ENCODE data around the gene SLC38A1. TPM values are rescaled to one million over a fixed set of nuclear protein-coding genes. Genes with fewer than 3 reads are reported as not detected.
"Not testable (repeated sequence)": the region's sequence is repeated elsewhere in the genome, so short reads cannot be mapped to it uniquely, and the experiment has no call there.

SLC38A1 gene
- 92.0 and 157 TPM in 2 replicates for total RNA-seq

DNA sequence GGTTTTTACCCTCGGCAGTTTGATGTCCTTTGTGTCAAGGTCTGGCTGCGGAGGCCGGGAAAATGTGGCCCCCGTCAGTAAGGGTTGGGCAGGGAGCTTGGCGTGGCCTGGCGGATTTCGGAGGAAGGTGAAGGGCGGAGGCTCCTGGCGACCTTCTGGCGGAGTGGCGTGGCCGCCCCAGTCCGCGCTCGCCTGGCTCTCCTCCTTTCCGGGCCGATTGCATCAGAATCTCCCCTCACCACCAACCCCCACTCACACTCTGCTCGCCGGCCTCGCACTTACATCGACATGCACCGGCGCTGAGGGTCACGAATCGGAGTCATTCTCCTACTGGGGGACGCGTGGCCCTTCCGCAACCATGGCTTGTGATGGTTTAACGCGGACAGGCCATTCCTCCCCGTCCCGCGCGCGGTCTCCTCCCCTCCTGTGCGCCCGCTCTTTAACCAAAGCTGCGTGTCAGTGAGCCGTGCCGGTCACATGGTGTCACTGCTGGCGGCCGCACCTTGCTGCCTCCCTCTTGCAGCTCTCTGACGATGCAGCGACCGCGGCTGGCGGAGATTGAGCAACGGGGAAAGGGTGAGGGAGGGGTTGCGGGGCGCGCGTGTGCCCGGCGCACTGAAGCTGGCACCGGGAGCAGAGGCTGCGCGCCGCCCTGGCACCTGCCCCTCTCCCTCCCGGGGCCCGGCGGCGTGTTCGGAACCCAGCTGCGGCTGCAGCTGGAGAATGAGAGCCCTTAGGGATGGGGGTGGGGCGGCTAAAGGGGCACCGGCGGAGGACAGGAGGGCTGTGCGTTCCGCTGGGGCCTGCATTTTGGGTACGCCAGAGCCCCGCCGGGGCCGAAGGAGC is at the start of gene SLC38A1:
TSS of gene SLC38A1 (minus strand) at position 461 of the 846 bp plus-strand sequence. CDS start 29,243 bp downstream, outside the sequence.
- peak; percentile 80 to 93 for DNase-seq (ENCODE audit: low read depth in 2 of 2)

DNA sequence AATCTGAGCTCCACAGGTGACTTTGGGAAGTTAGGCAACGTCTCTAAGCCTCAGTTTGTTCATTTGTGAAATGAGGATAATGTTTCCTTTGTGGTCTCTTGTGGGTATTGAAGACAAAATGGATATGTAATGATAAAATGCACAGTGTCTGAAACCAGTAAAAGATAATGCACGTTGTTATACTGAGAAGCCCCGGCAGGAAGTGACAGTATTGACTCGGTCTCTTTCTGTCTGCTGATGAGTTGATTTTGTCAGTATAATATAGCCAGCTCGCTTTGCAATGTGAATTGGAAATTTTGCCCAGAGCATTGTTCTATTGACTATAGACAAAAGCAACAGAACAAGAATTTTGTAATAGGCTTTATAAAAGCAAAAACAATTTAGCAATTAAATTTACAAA is 49.2 kb upstream of the SLC38A1 start:
- no peak for DNase-seq (ENCODE audit: low read depth in 2 of 2)

DNA sequence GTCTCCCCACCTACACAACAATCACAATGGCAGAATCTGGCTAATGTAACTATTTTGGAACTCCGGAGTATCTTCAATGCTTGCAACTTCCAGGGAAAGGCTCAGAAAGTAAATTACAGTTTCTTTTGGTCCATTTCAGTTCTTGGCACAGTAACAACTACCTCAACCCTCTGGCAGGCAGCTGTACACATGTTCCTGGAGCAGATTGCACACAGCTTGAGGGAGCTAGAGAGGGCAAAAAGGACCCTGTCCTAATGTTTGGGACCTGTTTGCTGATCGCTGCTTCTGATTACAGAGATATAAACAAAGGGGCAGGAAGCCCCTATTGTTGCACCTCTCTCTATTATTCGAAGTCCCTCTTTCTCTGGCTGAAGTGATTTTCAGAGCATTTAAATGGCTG is 35.2 kb upstream of the SLC38A1 start:
- DNase-seq (ENCODE audit: low read depth in 2 of 2) = peak in 1 of 2 donors; percentile 9

DNA sequence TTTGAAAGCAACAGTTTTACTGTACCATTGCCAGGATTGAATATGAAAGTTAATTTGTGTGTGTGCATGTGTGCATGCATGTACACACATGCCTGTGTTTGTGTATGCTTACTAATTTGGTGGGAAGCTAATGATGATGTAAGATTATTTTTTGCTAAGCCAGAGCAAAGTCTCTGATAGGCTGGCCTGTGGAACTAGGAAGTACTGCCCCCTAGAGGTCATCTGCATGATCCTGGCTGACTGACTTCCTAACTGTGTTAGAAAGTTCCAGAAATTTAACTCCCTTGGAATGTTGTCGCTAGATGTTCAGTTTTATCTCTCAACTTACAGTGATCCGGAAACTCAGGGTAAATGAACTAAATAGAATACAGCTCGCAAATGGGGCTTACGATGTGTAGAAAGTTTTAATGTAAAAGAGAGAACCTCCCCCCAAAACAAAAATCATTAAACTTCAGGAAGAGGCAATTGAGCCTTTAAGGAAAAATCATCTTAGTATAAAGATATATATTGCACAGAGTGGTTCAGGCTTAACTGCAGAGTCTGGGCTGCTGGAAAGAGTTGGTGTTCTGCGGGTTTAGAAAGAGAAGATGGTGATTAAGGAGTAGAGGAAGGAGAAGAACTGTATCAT is 34.3 kb upstream of the SLC38A1 start:
- DNase-seq (ENCODE audit: low read depth in 2 of 2) = peak; percentile 61 to 65

DNA sequence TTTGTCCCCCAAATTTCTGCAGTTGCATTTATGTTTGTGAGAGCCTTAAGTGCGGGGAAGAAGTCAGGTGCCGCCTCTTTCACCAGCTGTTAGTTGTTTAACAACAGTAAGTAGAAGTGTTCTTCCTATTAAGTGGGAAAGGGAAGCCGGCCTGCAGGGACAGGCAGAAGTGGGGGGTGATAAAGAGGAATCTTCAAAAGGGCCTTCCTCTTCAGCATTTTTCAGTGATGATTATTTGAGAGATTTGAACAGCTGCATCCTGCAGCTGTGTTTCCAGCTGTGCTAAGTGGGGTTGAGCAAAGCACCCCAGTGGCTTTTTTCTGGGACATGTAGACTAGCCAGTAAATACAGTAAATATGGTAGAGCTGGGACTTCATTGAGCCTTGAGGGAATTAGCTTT is 32.1 kb upstream of the SLC38A1 start:
- DNase-seq (ENCODE audit: low read depth in 2 of 2) = peak; percentile 9 to 58

DNA sequence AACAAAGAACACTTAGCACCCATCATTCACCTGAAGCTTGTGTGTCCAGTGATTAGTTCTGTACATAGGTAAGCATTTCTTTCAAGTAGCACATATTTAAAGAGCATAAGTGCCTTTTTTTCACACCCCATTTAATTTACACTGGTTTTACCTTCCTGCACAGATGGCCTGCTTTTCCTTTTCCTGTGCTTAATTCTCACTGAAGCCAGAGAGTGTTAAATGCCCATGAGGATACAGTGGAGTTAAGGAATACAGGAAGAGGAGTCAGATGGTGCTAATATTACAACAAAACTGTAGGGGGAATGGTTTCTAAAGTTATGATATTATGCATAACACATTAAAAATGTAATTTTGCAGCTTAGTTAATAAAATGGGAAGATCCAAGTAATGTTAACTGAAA is 31.0 kb upstream of the SLC38A1 start:
- peak; percentile 47 to 59 for DNase-seq (ENCODE audit: low read depth in 2 of 2)

DNA sequence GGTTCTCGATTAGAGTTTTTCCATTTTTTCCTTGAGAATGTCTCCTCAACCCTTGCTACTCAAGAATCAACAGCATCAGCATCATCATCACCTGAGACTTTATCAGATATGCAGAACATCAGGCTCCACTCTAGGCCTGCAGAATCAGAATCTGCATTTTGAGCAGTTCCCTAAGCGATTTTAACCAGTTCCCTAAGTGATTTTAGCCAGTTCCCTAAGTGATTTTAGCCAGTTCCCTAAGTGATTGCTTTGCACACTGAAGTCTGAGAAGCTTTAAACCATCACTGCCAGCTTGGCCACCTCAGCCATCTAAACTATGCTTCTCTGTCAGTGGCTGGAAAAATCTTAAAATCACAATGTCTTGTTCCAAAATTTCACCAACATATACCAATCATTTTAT is 29.4 kb upstream of the SLC38A1 start:
- no peak for DNase-seq (ENCODE audit: low read depth in 2 of 2)

DNA sequence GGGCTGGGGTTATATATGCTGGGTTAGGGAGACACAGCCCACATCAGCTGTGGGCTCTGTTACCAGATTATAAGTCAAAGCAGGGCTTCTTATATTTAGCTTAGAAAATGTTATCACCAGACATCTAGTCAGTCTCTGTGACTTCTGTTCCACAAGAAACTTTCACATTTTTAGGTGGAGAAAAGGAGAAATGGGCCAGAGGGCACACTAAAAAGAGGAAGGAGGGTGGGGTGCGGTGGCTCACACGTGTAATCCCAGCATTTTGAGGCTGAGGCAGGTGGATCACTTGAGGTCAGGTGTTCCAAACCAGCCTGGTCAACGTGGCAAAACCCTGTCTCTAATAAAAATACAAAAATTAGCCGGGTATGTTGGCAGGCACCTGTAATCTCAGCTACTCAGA is 28.0 kb upstream of the SLC38A1 start:
- DNase-seq (ENCODE audit: low read depth in 2 of 2) = no peak

DNA sequence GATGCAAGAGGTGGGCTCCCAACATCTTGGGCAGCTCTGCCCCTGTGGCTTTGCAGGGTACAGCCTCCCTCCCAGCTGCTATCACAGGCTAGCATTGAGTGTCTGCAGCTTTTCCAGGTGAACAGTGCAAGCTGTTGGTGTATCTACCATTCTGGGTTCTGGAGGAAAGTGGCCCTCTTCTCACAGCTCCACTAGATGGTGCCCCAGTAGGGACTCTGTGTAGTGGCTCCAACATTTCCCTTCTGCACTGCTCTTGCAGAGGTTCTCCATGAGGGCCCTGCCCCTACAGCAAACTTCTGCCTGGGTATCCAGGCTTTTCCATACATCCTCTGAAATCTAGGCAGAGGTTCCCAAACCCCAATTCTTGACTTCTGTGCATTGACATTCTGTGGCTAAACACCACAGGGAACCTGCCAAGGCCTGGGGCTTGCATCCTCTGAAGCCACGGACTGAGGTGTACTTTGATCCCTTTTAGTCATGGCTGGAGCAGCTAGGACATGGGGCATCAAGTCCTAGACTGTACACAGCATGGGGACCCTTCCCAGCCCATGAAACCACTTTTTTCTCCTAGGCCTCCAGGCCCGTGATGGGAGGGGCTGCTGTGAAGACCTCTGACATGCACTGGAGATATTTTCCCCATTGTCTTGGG is 24.0 kb upstream of the SLC38A1 start:
- no peak for DNase-seq (ENCODE audit: low read depth in 2 of 2)

DNA sequence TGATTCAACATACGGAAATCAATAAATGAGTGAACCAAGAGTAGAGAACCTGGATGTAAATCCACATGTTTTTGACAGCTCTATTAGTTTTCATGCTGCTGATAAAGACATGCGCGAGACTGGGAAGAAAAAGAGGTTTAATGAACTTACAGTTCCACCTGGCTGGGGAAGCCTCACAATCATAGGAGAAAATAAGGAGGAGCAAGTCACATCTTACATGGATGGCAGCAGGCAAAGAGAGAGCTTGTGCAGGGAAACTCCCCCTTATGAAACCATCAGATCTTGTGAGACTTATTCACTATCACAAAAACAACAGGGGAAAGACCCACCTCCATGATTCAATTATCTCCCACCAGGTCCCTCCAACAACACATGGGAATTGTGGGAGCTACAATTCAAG is 23.1 kb upstream of the SLC38A1 start:
- DNase-seq (ENCODE audit: low read depth in 2 of 2) = not testable (repeated sequence)

DNA sequence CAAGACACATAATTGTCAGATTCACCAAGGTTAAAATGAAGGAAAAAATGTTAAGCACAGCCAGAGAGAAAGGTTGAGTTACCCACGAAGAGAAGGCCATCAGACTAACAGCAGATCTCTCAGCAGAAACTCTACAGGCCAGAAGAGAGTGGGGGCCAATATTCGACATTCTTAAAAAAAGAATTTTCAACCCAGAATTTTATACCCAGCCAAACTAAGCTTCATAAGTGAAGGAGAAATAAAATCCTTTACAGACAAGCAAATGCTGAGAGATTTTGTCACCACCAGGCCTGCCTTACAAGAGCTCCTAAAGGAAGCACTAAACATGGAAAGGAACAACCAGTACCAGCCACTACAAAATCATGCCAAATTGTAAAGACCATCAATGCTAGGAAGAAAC is 16.3 kb upstream of the SLC38A1 start:
- not testable (repeated sequence) for DNase-seq (ENCODE audit: low read depth in 2 of 2)

DNA sequence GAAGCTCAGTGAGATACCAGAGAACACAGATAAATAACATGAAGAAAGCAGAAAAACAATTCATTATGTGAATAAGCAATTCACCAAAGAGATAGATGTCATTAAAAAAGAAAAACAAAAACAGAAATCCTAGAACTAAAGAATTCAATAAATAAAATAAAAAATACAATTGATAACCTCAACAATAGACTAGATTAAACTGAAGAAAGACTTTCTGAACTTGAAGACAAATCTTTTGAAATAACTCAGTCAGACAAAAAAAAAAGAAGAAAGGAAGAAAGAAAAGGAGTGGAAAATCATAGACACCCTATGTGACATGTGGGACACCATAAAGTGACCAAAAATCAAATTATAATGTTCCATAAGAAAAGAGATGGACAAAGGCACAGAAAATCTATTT is 14.0 kb upstream of the SLC38A1 start:
- DNase-seq (ENCODE audit: low read depth in 2 of 2) = no peak

DNA sequence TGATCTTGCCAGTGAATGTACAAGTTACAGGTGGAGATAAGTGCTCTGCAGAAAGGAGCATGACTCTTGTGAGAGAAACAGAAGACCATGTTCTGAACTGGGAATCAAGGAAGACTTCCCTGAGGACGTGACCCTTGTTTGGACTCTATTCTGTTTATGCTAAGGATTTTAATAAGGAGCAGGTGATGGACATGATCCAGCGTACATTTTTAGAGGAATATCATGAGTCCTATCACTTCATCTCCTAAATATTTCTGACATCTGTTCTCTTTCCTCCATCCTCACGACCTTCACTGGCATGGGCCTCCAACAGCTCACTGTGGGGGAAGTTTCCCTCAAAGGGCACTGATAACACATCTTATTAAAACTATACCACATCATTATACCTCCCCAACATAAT is 7.9 kb upstream of the SLC38A1 start:
- DNase-seq (ENCODE audit: low read depth in 2 of 2) = no peak

DNA sequence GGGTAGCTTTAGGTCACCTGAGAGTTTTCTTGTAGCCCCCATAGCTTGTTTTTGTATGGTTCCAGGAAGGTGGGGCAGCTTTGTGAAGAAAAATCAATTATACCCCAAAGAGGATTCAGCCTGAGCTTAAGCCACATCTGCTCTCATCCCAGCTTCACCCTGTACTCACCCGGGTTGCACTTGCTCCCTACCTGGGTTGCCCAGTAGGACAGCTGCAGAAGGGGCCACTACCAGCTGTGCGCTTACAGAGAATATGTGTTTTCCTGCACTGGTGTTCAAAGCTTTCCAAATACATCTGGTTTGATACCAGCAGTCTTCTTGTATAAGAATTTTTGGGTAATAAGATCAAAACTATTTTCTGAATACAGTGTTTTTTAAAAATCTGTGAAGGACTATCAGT is 3.0 kb upstream of the SLC38A1 start:
- DNase-seq (ENCODE audit: low read depth in 2 of 2) = no peak

DNA sequence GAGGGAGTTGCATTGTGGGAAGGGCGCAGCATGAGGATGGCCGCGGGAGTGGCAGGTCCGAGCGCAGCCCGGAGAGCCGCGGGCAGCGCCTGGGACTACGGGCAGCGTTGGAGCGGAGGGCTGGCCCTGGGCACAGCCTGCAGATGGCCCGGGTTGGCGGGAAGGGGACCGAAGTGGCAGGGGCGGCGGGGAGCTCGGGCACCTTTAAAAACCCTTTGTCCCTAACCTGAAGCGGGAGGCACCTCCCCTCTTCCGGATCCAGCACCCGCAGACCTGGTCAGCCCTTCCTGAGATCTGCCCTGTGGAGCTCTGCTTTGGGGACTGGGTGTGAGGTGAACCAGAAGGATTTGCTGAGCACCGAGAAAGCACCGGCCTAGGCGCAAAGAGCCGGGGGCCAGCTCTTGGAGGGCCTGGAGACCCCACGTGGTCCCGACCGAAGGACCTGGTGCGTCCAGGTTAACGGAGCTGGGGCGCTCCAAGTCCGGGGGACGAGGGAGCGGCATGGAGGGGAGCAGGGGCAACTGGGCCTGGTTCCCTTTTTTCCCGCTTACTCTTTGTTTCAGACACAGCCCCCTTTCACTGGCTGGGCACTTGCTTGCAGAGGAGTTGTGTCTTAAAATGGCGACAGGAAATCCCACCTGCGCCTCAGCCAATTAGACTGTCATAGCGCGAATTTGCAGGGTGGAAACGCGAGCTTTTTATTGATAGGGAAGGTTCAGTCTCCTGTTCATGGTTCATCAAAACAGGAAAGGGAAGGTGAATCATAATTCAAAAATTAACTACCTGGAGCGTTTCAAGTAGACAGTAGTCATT is 792 bp upstream of the SLC38A1 start:
- DNase-seq (ENCODE audit: low read depth in 2 of 2) = peak; percentile 18 to 77

DNA sequence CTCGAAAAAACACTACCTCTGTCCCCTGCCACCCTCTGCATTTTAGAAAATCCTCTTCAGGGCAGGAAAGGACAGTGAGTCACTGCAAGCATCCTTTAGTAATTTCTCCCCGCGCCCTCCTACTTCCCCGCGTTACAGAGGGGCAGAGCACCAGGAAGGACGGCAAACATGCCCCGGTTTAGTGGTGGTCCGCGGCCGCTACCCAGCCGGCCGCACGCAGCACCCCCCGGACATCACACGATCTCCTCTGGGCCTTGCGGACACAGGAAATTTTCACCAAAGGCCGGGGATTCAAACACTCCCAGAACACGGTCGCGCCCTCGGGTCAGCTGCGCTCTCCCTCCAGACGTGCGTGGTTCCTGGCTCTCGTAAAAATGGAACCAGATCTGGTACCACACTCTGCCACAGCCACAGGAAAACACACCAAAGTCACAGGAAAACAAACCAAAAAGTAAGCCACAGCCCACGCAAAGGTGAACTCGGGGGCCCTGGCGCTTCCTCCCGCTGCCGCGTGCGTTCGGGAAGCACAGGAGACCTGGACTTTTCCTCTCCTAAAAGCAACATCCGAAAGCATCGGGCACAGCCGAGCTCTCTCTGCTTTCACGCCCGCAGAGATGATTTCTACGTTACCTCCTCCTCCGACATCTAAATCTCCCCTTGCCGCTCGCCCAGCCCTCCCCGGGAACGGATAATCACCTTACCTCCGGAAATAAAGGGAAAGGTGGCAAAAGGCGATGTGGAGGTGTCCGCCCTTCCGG is 839 bp downstream of the SLC38A1 start:
- peak; percentile 47 to 59 for DNase-seq (ENCODE audit: low read depth in 2 of 2)

DNA sequence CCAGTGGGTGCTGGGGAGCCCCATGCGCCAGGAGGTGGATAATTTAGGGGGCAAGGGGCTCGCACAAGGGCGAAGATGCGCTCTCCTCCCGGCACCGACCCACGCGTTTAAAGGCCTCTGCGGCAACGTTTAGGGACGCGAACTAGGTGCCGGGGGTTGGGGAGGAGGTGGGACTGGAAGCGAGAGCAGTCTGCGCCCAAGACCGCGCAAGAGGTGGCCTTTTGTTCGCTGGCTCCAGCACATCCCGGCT is 1.3 kb downstream of the SLC38A1 start:
- peak in 1 of 2 donors; percentile 45 for DNase-seq (ENCODE audit: low read depth in 2 of 2)

DNA sequence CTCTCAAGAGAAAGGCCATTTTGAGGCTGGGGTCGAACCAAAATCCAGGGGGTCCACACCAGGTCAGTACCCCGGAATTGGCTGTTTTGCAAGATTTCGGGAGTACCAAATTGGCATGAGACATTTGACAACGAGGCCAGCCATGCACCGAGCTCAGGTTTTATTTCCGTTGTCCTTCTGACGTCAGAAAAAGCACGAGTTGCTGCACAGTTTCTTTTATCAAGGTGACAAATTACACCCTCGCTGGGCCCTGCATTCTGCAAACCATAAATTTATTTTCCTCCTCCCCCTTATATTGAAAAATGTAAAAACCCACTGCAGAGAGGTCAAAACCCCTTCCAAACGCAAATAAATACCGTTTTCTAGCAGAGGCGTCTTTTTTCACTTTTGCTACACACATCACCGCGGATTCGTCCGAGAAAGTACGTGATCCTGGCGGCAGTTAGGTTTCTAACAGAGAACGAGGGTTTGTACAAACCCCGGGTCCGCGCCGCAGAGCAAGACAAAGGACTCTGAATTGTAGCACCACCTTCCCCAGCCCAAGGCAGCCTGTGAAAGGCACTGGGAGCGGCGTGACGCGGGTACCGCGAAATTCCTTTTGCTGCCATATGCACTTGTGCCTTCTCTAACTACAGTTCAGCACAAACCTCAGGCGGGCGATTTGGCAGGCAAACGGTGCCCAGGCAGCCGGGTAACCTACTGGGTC is 1.8 kb downstream of the SLC38A1 start:
- DNase-seq (ENCODE audit: low read depth in 2 of 2) = peak; percentile 66 to 83

DNA sequence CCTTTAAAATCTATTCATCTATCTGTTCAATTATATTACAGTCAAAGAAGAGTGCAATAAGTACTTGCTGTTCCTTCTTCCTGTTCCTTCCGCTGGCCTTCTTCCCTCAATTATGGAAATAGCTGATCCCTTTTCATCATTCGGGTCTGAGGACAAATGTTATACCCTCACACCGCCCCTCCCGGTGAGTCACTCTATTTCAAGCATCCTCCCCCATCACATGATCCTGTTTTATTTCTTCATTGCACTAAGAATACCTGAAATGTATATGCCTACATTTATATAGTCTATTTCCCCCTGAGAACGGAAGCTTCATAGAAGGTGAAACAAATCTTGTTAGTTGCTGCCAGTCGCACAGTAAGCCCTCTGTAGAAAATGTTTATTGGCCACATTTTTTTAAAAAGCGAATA is 2.5 kb downstream of the SLC38A1 start:
- peak; percentile 56 to 66 for DNase-seq (ENCODE audit: low read depth in 2 of 2)

DNA sequence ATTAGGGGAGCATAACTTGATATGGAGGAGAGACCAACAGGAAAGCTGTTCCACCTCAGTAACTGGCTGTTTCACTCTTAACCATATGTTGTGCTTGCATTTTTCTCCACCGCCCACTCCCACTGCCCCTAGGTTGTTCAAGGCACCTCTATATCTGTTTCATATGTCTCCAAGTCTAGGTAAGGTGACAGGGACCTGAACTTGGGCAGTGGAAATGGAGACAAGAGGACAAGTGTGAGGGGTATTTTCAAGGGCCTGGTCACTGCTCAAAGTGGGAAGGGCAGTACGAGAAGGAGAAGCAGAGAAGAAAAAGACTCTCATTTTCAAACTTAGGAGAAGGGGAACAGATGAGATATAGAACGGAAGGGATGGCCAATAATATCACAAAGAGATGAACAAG is 3.1 kb downstream of the SLC38A1 start:
- DNase-seq (ENCODE audit: low read depth in 2 of 2) = no peak

DNA sequence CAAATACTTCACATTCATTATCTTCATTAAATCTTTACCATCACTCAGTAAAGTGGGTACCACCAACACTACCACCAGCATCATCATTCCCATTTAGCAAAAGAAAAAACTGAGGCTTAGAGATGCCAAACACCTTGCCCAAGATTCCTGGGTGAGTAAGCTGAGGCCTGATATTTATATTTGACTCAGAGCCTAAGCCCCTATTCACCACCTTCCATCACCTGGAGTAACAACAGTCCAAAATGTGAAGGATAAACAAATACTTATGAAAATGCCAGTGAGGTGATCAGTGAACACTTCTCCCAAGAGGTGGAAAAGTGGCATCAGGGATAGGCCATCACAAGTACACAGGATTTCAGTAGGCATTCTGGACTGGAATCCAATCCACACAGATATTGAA is 3.7 kb downstream of the SLC38A1 start:
- DNase-seq (ENCODE audit: low read depth in 2 of 2) = no peak

Data from lung microvascular endothelial cell (primary cell).